HEK293T (cell line): Measurements from ENCODE around the gene PAFAH2.

ENCODE experiments used
- CTCF ChIA-PET: fragments of 350-600 bp; formaldehyde crosslinking; extraction: SDS; loops from one replicate; lab custom pipeline; 2021; ENCODE audit warnings: antibody characterized with exemption, inconsistent platforms; lab: Yijun Ruan, JAX
- POLR2A ChIA-PET: fragments of 350-600 bp; formaldehyde crosslinking; extraction: SDS; loops from one replicate; lab custom pipeline; 2020; ENCODE audit warnings: antibody characterized with exemption, inconsistent platforms; lab: Yijun Ruan, JAX
- DNase-seq: peaks from one replicate; pipeline ENCODE4 v3.0.0; 2012; ENCODE audit warnings: mixed read lengths; ENCODE audit errors: extremely low spot score
- ARNT ChIP-seq: fragments of 450-650 bp; IDR thresholded peaks from 2 replicates; pipeline ENCODE4 v1.6.1; 2017; ENCODE audit warnings: mild to moderate bottlenecking
- BHLHE40 ChIP-seq: fragments of 450-650 bp; IDR thresholded peaks from 2 replicates; pipeline ENCODE4 v1.6.1; 2016; ENCODE audit warnings: mild to moderate bottlenecking, moderate library complexity, borderline replicate concordance
- CTBP1 ChIP-seq: fragments of 450-650 bp; IDR thresholded peaks from 2 replicates; pipeline ENCODE4 v1.6.1; 2016; ENCODE audit warnings: borderline replicate concordance
- ELF4 ChIP-seq: fragments of 450-650 bp; IDR thresholded peaks from 2 replicates; pipeline ENCODE4 v1.6.1; 2017; ENCODE audit warnings: antibody characterized with exemption
- FOXA1 ChIP-seq: fragments of 450-650 bp; IDR thresholded peaks from 2 replicates; pipeline ENCODE4 v1.6.1; 2016; ENCODE audit warnings: mild to moderate bottlenecking
- FOXK2 ChIP-seq: fragments of 450-650 bp; IDR thresholded peaks from 2 replicates; pipeline ENCODE4 v1.6.1; 2016; ENCODE audit warnings: mild to moderate bottlenecking
- FOXM1 ChIP-seq: fragments of 450-650 bp; IDR thresholded peaks from 2 replicates; pipeline ENCODE4 v1.6.1; 2017; ENCODE audit warnings: mild to moderate bottlenecking, borderline replicate concordance
- HDGF ChIP-seq: fragments of 450-650 bp; IDR thresholded peaks from 2 replicates; pipeline ENCODE4 v1.6.1; 2017; ENCODE audit warnings: antibody characterized with exemption, borderline replicate concordance
- L3MBTL2 ChIP-seq: fragments of 450-650 bp; conservative IDR thresholded peaks from 2 replicates; pipeline ENCODE4 v1.6.1; 2016; ENCODE audit warnings: mild to moderate bottlenecking
- LEF1 ChIP-seq: fragments of 450-650 bp; IDR thresholded peaks from 2 replicates; pipeline ENCODE4 v1.6.1; 2017; ENCODE audit warnings: mild to moderate bottlenecking, borderline replicate concordance
- NFRKB ChIP-seq: fragments of 450-650 bp; IDR thresholded peaks from 2 replicates; pipeline ENCODE4 v1.6.1; 2016; ENCODE audit warnings: mild to moderate bottlenecking, moderate library complexity
- PKNOX1 ChIP-seq: fragments of 450-650 bp; IDR thresholded peaks from 2 replicates; pipeline ENCODE4 v1.6.1; 2016
- SP1 ChIP-seq: fragments of 450-650 bp; IDR thresholded peaks from 2 replicates; pipeline ENCODE4 v1.6.1; 2017
- SUZ12 ChIP-seq: fragments of 450-650 bp; IDR thresholded peaks from 2 replicates; pipeline ENCODE4 v1.6.1; 2016; ENCODE audit warnings: mild to moderate bottlenecking
- TARDBP ChIP-seq: fragments of 450-650 bp; IDR thresholded peaks from 2 replicates; pipeline ENCODE4 v1.6.1; 2016
- ZNF384 ChIP-seq: fragments of 450-650 bp; IDR thresholded peaks from 2 replicates; pipeline ENCODE4 v1.6.1; 2016

The PAFAH2 gene

GRCh38 chr1:26038904-26039303, 41.0 kb upstream of the PAFAH2 start:
- ChIA-PET POLR2A (interaction anchor here (1.2 kb wide), 1 partner anchor 74 kb away, joined by 3 read pairs; no protein-coding TSS in a partner anchor), CTCF (interaction anchor here (1.1 kb wide), 1 partner anchor 106 kb away, joined by 3 read pairs; no protein-coding TSS in a partner anchor)
- no peak for DNase-seq
- TF ChIP-seq FOXM1 (no peak), ZNF384 (no peak), FOXA1 (no peak), PKNOX1 (no peak), SUZ12 (no peak), HDGF (no peak), CTBP1 (no peak), NFRKB (no peak), TARDBP (no peak), BHLHE40 (no peak), LEF1 (no peak), FOXK2 (no peak), ARNT (no peak), ELF4 (no peak)

GRCh38 chr1:26038477-26038876, 40.6 kb upstream of the PAFAH2 start:
- TF ChIP-seq ARNT (no peak), SP1 (no peak), SUZ12 (no peak), TARDBP (no peak)
- POLR2A ChIA-PET = interaction anchor here (1.2 kb wide), 1 partner anchor 74 kb away, joined by 3 read pairs; no protein-coding TSS in a partner anchor
- no peak for DNase-seq
- CTCF ChIA-PET = no interaction called here

GRCh38 chr1:26037904-26038303, 40.0 kb upstream of the PAFAH2 start:
- POLR2A ChIA-PET = interaction anchor here (1.2 kb wide), 1 partner anchor 75 kb away, joined by 3 read pairs; no protein-coding TSS in a partner anchor
- CTCF ChIA-PET = no interaction called here
- TF ChIP-seq TARDBP (no peak), L3MBTL2 (no peak), FOXA1 (no peak), SP1 (no peak), FOXM1 (no peak), ZNF384 (no peak), SUZ12 (no peak), LEF1 (no peak), ELF4 (no peak), FOXK2 (no peak), CTBP1 (no peak), PKNOX1 (no peak), HDGF (no peak), ARNT (no peak), NFRKB (no peak), BHLHE40 (no peak)
- no peak for DNase-seq

GRCh38 chr1:26036756-26037281, 39.0 kb upstream of the PAFAH2 start:
- no peak for TF ChIP-seq BHLHE40
- no peak for TF ChIP-seq LEF1
- TF ChIP-seq L3MBTL2 = no peak
- no peak for TF ChIP-seq PKNOX1
- TF ChIP-seq FOXM1 = no peak
- TF ChIP-seq SUZ12 = no peak
- no peak for TF ChIP-seq NFRKB
- no peak for TF ChIP-seq HDGF

GRCh38 chr1:26035959-26036755, 38.3 kb upstream of the PAFAH2 start:
- TF ChIP-seq BHLHE40 (no peak), L3MBTL2 (no peak; the same call in 1 of the 2 replicates), TARDBP (no peak), SP1 (no peak), CTBP1 (no peak), LEF1 (no peak), FOXK2 (no peak), FOXA1 (no peak), FOXM1 (no peak), NFRKB (no peak), ELF4 (no peak), ARNT (no peak), PKNOX1 (no peak), SUZ12 (no peak), HDGF (no peak), ZNF384 (no peak)
- peak; percentile 91 for DNase-seq
- POLR2A ChIA-PET = interaction anchor here (1.0 to 2.0 kb wide), 7 partner anchors 8 to 130 kb away, joined by 3 to 14 read pairs (median 7); partner anchors contain the start of genes PDIK1L and STMN1
- CTCF ChIA-PET = interaction anchor here (0.6 to 1.8 kb wide), 15 partner anchors 10 to 249 kb away, joined by 3 to 22 read pairs (median 4); partner anchors contain the start of genes EXTL1, SLC30A2 and ZNF593

More at GRCh38 chr1:26036756-26037281, 39.0 kb upstream of the PAFAH2 start:
- ChIA-PET CTCF (interaction anchor here (0.6 to 1.8 kb wide), 11 partner anchors 9 to 249 kb away, joined by 3 to 22 read pairs (median 4); partner anchors contain the start of genes EXTL1, SLC30A2 and ZNF593), POLR2A (interaction anchor here (1.0 to 2.0 kb wide), 7 partner anchors 7 to 131 kb away, joined by 3 to 14 read pairs (median 7); partner anchors contain the start of genes PDIK1L and STMN1)
- DNase-seq = no peak
